Retinal pigment epithelial cell (primary cell): ENCODE data around the gene E2F8.
"Not testable (repeated sequence)": the region's sequence is repeated elsewhere in the genome, so short reads cannot be mapped to it uniquely, and the experiment has no call there.

ENCODE experiments used
- DNase-seq: peaks from one replicate; pipeline ENCODE4 v3.0.0-alpha.2; 2010; ENCODE audit warnings: low read depth
- H3K4me3 ChIP-seq: 2 replicates; pipeline ENCODE4 v1.5.1; 2011; ENCODE audit warnings: mild to moderate bottlenecking, low read length, control low read depth, moderate library complexity
- TF ChIP-seq, protein P1 (sequence below): conservative IDR thresholded peaks from 2 replicates; pipeline ENCODE4 v1.5.1; 2011; ENCODE audit warnings: low read depth, low read length, control low read depth, inconsistent platforms

E2F8 gene

DNA sequence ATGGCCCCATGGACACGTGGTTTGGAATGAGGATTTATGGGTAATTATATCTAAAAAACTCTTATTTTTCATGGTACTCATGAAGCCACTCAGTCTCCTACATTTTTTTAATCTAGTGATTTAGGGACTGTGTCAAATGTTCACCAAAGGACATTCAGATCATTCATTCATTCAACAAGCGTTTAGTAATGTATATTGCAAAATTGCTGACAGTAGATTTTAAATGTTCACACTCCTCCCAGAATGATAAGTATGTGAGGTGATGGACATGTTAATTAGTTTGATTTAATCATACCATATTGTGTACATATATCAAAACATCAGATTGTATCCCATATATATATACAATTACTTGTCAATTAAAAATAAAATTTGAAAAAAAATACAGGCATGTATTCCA lies 40.8 kb upstream of the E2F8 start:
- DNase-seq = no peak
- TF ChIP-seq, protein P1, sequence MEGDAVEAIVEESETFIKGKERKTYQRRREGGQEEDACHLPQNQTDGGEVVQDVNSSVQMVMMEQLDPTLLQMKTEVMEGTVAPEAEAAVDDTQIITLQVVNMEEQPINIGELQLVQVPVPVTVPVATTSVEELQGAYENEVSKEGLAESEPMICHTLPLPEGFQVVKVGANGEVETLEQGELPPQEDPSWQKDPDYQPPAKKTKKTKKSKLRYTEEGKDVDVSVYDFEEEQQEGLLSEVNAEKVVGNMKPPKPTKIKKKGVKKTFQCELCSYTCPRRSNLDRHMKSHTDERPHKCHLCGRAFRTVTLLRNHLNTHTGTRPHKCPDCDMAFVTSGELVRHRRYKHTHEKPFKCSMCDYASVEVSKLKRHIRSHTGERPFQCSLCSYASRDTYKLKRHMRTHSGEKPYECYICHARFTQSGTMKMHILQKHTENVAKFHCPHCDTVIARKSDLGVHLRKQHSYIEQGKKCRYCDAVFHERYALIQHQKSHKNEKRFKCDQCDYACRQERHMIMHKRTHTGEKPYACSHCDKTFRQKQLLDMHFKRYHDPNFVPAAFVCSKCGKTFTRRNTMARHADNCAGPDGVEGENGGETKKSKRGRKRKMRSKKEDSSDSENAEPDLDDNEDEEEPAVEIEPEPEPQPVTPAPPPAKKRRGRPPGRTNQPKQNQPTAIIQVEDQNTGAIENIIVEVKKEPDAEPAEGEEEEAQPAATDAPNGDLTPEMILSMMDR = no peak
- no peak overlapping the region for H3K4me3 ChIP-seq

- H3K4me3 ChIP-seq = peak overlapping the region; percentile 15
- no peak for DNase-seq
- TF ChIP-seq, protein P1 = no peak
Measured at GRCh38 chr11:19281041-19281440, 40.3 kb upstream of the E2F8 start.

- no peak overlapping the region for H3K4me3 ChIP-seq
- DNase-seq = no peak
- TF ChIP-seq, protein P1 = no peak
Measured at GRCh38 chr11:19279451-19279850, 38.7 kb upstream of the E2F8 start.

DNA sequence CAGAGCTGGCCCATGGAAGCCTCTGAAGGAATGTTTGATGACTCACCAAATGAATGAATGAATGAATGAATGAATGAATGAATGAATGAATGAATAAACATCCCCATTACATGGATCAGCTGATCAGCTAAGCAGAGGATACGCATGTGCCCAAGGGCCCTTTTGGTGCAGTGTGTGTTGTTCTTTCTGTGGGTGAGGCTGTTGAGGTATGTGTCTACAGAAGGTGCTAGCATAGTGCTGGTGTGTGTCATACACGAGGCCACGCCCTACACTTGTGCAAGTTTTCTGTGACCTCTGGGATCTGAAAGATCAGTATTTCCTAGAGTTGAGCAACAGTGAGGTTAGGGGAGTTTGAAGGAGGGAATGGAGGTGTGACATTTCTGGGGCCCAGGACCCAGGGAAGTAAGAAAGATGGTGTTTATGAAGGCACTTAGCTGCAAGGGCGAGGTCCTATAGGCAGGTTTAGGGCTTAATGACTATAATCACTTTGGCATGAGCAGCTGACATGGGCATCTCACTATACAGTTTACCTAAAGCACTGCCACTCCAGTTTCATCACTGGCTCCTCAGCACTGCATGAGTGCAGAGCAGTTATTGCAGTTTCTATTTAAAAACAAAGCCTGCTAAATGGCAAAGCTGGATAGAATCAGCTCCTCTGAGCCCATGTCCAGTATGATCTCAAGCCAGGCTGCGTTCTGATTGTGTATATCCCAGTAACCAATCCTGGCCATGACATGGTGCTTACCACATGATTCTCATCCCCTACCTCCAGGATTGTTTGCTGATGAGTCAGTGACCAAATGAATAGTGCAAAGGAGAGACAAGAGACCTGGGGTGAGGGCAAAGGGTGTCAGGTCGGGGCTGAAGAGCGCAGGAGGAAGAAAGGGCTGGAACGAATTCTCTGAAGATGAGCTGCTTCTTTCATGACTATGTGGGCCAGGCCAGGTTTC lies 36.4 kb upstream of the E2F8 start:
- TF ChIP-seq, protein P1 = no peak

DNA sequence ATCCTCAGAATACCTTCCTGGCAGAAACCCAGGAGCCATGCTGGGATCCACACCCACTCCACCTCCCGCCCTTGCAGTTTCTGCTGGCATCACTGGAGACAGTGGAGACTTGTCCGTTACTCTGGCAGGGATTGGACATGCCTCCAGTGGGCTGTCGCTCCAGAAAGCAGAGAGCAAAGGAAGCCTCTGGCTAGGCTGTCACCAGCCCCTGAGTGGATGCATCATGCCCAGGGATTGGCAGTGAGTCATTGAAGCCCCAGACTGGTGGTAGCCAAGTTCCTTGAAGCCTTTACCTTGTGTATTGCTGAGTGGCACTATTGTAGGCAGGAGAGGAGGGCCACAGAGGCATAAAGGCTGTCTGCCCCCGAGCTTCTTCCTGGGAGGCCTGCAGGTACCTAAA lies 34.8 kb upstream of the E2F8 start:
- DNase-seq = no peak
- TF ChIP-seq, protein P1 = no peak
- no peak overlapping the region for H3K4me3 ChIP-seq

More for the DNA sequence above, 36.4 kb upstream of the E2F8 start:
- DNase-seq = no peak
- H3K4me3 ChIP-seq = no peak overlapping the region

- not testable (repeated sequence) for DNase-seq, H3K4me3 ChIP-seq
Measured at GRCh38 chr11:19273219-19273618, 32.5 kb upstream of the E2F8 start.

- TF ChIP-seq, protein P1 = no peak
- DNase-seq = no peak
- H3K4me3 ChIP-seq = no peak overlapping the region
Measured at GRCh38 chr11:19268909-19269308, 28.2 kb upstream of the E2F8 start.
